Ovary (tissue), 9 donors: ENCODE measurements around the gene SOCS1. TPM values are rescaled to one million over a fixed set of nuclear protein-coding genes. Genes with fewer than 3 reads are reported as not detected.

Experiments used
- DNase-seq, 5 donors: peaks; one replicate each; pipeline ENCODE4 v3.0.0-alpha.2; 2019 to 2020
- H3K27ac ChIP-seq, 2 donors: fragments of 200-600 bp; one replicate each; pipeline versions ENCODE4 v1.5.1 to v1.8.0; 2019 to 2022
- H3K27me3 ChIP-seq: fragments of 200-600 bp; one replicate; pipeline ENCODE4 v1.8.0; 2022
- H3K36me3 ChIP-seq: fragments of 200-600 bp; sonication (generic); one replicate; pipeline ENCODE4 v1.5.1; 2019
- H3K4me1 ChIP-seq: one replicate; pipeline ENCODE4 v1.8.1; 2013; ENCODE audit warnings: mild to moderate bottlenecking, moderate library complexity; ENCODE audit not compliant: insufficient read depth
- H3K4me3 ChIP-seq: fragments of 200-600 bp; sonication (generic); one replicate; pipeline ENCODE4 v1.5.1; 2017
- H3K9me3 ChIP-seq, 2 donors: fragments of 200-600 bp in 1 of 2; sonication (generic) in 1 of 2; one replicate each; pipeline versions ENCODE4 v1.5.1 to v1.8.1; 2013 to 2019; ENCODE audit warnings: mild to moderate bottlenecking in 1 of 2, moderate library complexity in 1 of 2
- EP300 ChIP-seq: sonication (generic); formaldehyde crosslinking; IDR thresholded peaks from one replicate; pipeline ENCODE4 v1.6.1; 2017; ENCODE audit warnings: antibody characterized with exemption
- POLR2A ChIP-seq: fragments of 450-650 bp; IDR thresholded peaks from one replicate; pipeline ENCODE4 v1.6.1; 2017; ENCODE audit warnings: antibody characterized with exemption, mild to moderate bottlenecking, moderate library complexity
- WGBS, 3 donors: extraction: QIAGEN DNeasy Blood & Tissue Kit in 1 of 3; methylation state at CpG; one replicate each; pipeline versions ENCODE4 v1.1.5 to v1.1.7; 2013 to 2017; 5-methylcytosine and 5-hydroxymethylcytosine counted together
- intact Hi-C, 4 donors: fragments of 100-400 bp; cut with DNase I; formaldehyde crosslinking; loops; one replicate each; pipeline versions ENCODE4 v1.11.0 to v1.15.1; 2022 to 2023
- polyA plus RNA-seq, 2 donors: library from polyadenylated mRNA; stranded (reverse); fragments of 200-250 nt in 1 of 2; fragments of 350-450 nt in 1 of 2; fragmentation: Illumina TruSeq in 1 of 2; extraction: RNeasy Lipid Tissue Mini Kit (QIAGEN cat#74804) in 1 of 2; gene quantifications; one replicate each; pipeline ENCODE4 v1.2.3, GENCODE V29; 2013 to 2014
- total RNA-seq, 7 donors: library from RNA; depleted of rRNA in 2 of 7; stranded (reverse); fragments of >200 nt in 2 of 7; fragmentation: NEBNext Ultra II Directional in 3 of 7; extraction: Animal tissue kit (Norgen Biotek cat#: 25700) in 3 of 7; gene quantifications; one replicate each; pipeline versions ENCODE4 v1.1.0 to v1.2.4, GENCODE V29; 2016 to 2023
- TF ChIP-seq, protein P1 (sequence below), 3 donors: fragments of 450-650 bp in 2 of 3; fragments of 200-600 bp in 1 of 3; IDR thresholded peaks; one replicate each; pipeline versions ENCODE4 v1.5.1 to v1.8.0; 2016 to 2022; ENCODE audit warnings: antibody characterized with exemption in 3 of 3, mild to moderate bottlenecking in 1 of 3
- donor health status: DM: no; HTN: no; CAD: no; lungs with moderate emphysema.
- donor health status: DM: no; HTN: no; CAD: no.
- donor health status: Bipolar disorder and iron deficiency.
- donor health status: DM: yes; HTN: yes; CAD: no.
- donor health status: DM: no; HTN: no; CAD: no.
- donor health status: DM: yes; HTN: yes; CAD: no.

The SOCS1 gene
- total and polyA plus RNA-seq, 9 donors, result 1.1 to 42.7 (median 8.3) TPM

DNA sequence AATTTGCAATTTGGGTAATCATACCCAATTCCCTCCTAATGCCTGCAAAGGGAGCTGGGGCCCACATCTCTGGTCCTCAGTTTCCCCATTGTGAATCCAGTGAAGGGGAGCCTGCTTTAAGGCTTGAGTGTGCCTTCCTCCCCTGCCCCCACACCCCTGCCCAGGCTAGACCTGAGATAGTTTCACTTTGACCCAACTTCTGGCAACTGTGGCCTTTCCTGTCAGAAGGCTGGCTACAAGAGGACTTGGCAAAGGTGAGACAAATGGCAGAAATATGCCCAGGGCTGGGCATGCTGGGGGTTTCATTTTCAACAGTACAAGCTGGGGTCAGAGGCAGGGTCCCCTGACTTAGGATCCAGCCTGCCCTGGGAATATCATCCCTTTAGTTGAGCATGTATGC, 10.0 kb downstream of the SOCS1 start:
- no peak for DNase-seq
- Histone ChIP-seq H3K36me3 (no peaks in the 10 kb centered on the region), H3K27me3 (no peaks in the 10 kb centered on the region), H3K27ac (no peak overlapping the region), H3K4me3 (no peak overlapping the region), H3K4me1 (no peaks in the 10 kb centered on the region), H3K9me3 (no peaks in the 10 kb centered on the region)
- TF ChIP-seq POLR2A (no peak), EP300 (no peak)
- TF ChIP-seq, protein P1, sequence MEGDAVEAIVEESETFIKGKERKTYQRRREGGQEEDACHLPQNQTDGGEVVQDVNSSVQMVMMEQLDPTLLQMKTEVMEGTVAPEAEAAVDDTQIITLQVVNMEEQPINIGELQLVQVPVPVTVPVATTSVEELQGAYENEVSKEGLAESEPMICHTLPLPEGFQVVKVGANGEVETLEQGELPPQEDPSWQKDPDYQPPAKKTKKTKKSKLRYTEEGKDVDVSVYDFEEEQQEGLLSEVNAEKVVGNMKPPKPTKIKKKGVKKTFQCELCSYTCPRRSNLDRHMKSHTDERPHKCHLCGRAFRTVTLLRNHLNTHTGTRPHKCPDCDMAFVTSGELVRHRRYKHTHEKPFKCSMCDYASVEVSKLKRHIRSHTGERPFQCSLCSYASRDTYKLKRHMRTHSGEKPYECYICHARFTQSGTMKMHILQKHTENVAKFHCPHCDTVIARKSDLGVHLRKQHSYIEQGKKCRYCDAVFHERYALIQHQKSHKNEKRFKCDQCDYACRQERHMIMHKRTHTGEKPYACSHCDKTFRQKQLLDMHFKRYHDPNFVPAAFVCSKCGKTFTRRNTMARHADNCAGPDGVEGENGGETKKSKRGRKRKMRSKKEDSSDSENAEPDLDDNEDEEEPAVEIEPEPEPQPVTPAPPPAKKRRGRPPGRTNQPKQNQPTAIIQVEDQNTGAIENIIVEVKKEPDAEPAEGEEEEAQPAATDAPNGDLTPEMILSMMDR (IDR thresholded peaks at IDR 0.05), result no peak
- intact Hi-C loops, result no loop called here

DNA sequence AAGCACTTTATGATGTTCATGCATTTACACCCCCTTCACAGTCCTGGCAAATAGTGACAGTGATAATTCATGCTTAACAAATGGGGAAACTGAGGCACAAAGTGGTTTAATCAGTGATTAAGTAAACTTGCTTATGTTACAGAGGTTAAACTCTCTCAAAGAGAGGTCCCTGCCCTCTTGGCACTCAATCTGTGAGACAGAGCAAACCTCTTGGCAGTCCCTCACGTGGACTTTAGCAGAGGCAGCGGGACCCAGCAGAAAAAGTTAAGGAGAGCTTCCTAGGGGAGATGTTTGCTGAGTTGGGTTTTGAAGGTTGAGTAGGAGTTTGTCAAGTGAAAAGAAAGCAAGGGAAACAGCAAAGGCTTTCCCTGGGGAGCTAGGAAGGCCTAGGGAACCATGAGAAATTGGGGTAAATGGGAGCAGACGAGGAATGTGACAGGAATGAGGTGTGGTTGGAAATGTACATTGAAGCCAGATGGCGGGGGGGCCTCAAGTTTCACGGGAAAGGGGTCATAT, 10.7 kb downstream of the SOCS1 start:
- H3K9me3 ChIP-seq, result no peaks in the 10 kb centered on the region
- H3K4me3 ChIP-seq, result no peak overlapping the region
- no peak for TF ChIP-seq EP300
- no peak for TF ChIP-seq POLR2A
- TF ChIP-seq, protein P1 (IDR thresholded peaks at IDR 0.05), result no peak
- intact Hi-C loops, result no loop called here
- 79 to 81% (median 81%) methylated on average over 5 of the region's 5 CpGs for WGBS, 3 donors
- DNase-seq, result no peak
- H3K27ac ChIP-seq, result no peak overlapping the region
- no peaks in the 10 kb centered on the region for H3K27me3 ChIP-seq
- no peaks in the 10 kb centered on the region for H3K4me1 ChIP-seq
- no peaks in the 10 kb centered on the region for H3K36me3 ChIP-seq

DNA sequence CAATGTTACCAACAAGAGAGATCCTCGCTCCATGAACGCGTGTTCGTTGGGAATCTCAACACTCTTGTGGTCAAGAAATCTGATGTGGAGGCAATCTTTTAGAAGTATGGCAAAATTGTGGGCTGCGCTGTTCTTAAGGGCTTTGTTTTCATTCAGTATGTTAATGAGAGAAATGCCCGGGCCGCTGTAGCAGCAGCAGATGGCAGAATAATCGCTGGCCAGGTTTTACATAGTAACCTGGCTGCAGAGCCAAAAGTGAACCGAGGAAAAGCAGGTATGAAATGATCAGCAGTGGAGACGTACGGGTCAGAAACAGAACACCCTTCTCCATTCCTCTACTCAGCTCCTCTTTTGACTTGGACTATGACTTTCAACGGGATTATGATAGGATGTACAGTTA, 13.3 kb downstream of the SOCS1 start:
- DNase-seq, result no peak
- TF ChIP-seq, protein P1 (IDR thresholded peaks at IDR 0.05), result no peak
- TF ChIP-seq EP300 (no peak), POLR2A (no peak)
- H3K36me3 ChIP-seq, result no peaks in the 10 kb centered on the region
- intact Hi-C loops, result no loop called here
- H3K4me3 ChIP-seq, result no peak overlapping the region
- no peaks in the 10 kb centered on the region for H3K27me3 ChIP-seq
- no peaks in the 10 kb centered on the region for H3K4me1 ChIP-seq
- WGBS, 3 donors, result 56 to 79% (median 70%) methylated on average over 12 of the region's 12 CpGs
- H3K27ac ChIP-seq, result no peak overlapping the region
- no peaks in the 10 kb centered on the region for H3K9me3 ChIP-seq

DNA sequence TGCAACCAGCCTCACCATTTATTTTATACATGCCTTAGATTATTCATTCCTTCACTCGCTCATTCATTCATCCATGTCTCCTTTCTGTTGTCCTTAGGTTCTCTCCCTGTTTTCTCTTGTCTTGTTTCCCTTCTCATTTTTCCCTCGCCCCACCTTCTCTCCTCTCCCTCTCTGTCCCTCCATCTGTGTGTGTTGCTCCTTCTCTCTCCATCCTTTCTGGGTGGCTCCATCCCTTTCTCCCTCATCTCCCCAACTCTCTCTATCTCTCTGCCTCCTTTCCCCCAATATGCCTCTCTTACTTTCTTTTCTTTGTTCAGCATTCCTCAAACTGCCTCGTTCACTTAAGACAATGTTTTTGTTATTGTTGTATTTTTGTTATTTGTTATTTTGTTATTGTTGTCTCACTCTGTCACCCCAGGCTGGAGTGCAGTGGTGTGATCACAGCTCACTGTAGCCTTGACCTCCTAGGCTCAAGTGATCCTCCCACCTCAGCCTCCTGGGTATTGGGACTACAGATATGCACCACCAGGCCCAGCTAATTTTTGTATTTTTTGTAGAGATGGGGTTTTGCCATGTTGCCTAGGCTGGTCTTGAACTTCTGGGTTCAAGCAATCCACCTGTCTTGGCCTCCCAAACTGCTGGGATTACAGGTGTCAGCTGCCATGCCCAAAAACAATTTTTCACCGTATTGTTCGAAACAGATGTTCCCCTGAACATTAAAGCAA, 14.4 kb downstream of the SOCS1 start:
- intact Hi-C loops, result no loop called here
- H3K27me3 ChIP-seq, result no peaks in the 10 kb centered on the region
- WGBS, 3 donors, result 89 to 93% (median 92%) methylated on average over 5 of the region's 5 CpGs
- no peak overlapping the region for H3K27ac ChIP-seq
- TF ChIP-seq, protein P1 (IDR thresholded peaks at IDR 0.05), result no peak
- TF ChIP-seq EP300, result no peak
- TF ChIP-seq POLR2A, result no peak
- H3K4me1 ChIP-seq, result no peaks in the 10 kb centered on the region
- no peak for DNase-seq
- H3K36me3 ChIP-seq, result no peaks in the 10 kb centered on the region
- no peaks in the 10 kb centered on the region for H3K9me3 ChIP-seq
- no peak overlapping the region for H3K4me3 ChIP-seq
